ENCODE measurements around the gene TPK1. TPM values are rescaled to one million over a fixed set of nuclear protein-coding genes. Genes with fewer than 3 reads are reported as not detected.

Gene TPK1
- total and polyA plus RNA-seq, 2 of the 8 experiments (the other 6 are each of a cell fraction or from before 2014, with no cell fraction given), result 1.9 to 2.7 TPM

DNA sequence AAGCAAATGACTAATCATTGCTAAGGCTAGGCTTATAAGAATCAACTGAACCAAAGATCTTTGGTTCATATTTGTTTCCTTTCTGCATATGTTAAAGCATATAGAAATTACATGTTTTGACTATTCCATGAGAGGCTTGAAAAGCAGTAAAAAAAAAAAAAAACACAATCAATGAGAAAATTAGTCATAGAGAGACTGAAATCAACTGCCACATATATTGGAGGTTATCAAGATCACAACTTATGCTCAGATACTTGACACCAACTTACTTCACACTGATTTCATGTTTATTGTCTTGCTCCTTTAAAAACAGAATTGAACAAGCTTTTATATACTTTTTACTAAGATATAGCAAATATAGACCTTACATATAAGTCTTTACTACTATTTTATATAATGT is 161.3 kb downstream of the TPK1 start:
- H3K18ac ChIP-seq (ENCODE audit: extremely low read depth, low read length), result no peak overlapping the region
- no peak overlapping the region for H4K5ac ChIP-seq (ENCODE audit: insufficient read length, low read depth, low read length)
- H2BK120ac ChIP-seq (replicated peaks; ENCODE audit: low read depth, low read length), result no peak overlapping the region
- no peaks in the 10 kb centered on the region for H3K27me3 ChIP-seq (replicated peaks in 1 of 4; ENCODE audit: control insufficient read depth in 3 of 4, extremely low read depth in 1 of 4, insufficient read depth in 3 of 4, low read length in 3 of 4)
- H3K4ac ChIP-seq (replicated peaks; ENCODE audit: insufficient read length, low read depth, low read length), result no peak overlapping the region
- no peak overlapping the region for H2AK5ac ChIP-seq (ENCODE audit: low read depth, low read length)
- H4K8ac ChIP-seq (ENCODE audit: extremely low read depth, insufficient read depth, low read length), result no peak overlapping the region
- H2AFZ ChIP-seq (ENCODE audit: low read length), result no peak overlapping the region
- no peaks in the 10 kb centered on the region for H4K20me1 ChIP-seq (replicated peaks in 1 of 2; ENCODE audit: control insufficient read depth in 1 of 2, insufficient read depth in 2 of 2, low read length in 2 of 2)
- no peak for DNase-seq (ENCODE audit: low read depth in 1 of 2, low spot score in 2 of 2)
- H3K9ac ChIP-seq (replicated peaks in 1 of 4; ENCODE audit: extremely low read depth in 1 of 4, low read depth in 3 of 4, low read length in 3 of 4), result no peak overlapping the region
- H3K79me2 ChIP-seq (ENCODE audit: control insufficient read depth in 1 of 2, insufficient read depth in 2 of 2, low read length in 2 of 2), result no peaks in the 10 kb centered on the region
- H2BK12ac ChIP-seq (ENCODE audit: low read depth, low read length), result no peak overlapping the region
- H3K4me1 ChIP-seq (replicated peaks in 1 of 4; ENCODE audit: control insufficient read depth in 3 of 4, insufficient read depth in 4 of 4, low read length in 3 of 4), result peaks cover 0 to 6% (median 4%) of the 10 kb centered on the region in 4 experiments; a peak in 4 of 7 replicates
- no peaks in the 10 kb centered on the region for H3K9me3 ChIP-seq (ENCODE audit: insufficient read depth in 2 of 2, low read depth in 1 of 2, low read length in 1 of 2)
- no peak overlapping the region for H2BK15ac ChIP-seq (ENCODE audit: low read length)
- no peak overlapping the region for H3K14ac ChIP-seq (ENCODE audit: insufficient read length)
- no peaks in the 10 kb centered on the region for H3K36me3 ChIP-seq (ENCODE audit: control insufficient read depth in 2 of 4, insufficient read depth in 4 of 4, low read length in 3 of 4)
- H3K4me2 ChIP-seq (ENCODE audit: insufficient read depth in 1 of 2, low read depth in 2 of 2, low read length in 2 of 2), result no peak overlapping the region
- no peak overlapping the region for H4K91ac ChIP-seq (replicated peaks; ENCODE audit: insufficient read length, low read length)
- H3K56ac ChIP-seq (replicated peaks; ENCODE audit: insufficient read length, low read depth, low read length), result no peak overlapping the region
- no peaks in the 10 kb centered on the region for H3K79me1 ChIP-seq (ENCODE audit: low read depth, low read length)
- no peak overlapping the region for H3K4me3 ChIP-seq (ENCODE audit: extremely low read depth in 1 of 4, insufficient read depth in 2 of 4, low read depth in 3 of 4, low read length in 4 of 4)
- H2BK20ac ChIP-seq (ENCODE audit: low read length), result no peak overlapping the region
- POLR2A ChIA-PET (ENCODE audit: partially characterized antibody), result no interaction called here
- CTCF ChIA-PET (ENCODE audit: partially characterized antibody), result interaction anchor here (0.6 to 1.3 kb wide), 2 partner anchors 11 to 89 kb away, joined by 3 to 4 read pairs; no protein-coding TSS in a partner anchor
- no peak overlapping the region for H3K23ac ChIP-seq (ENCODE audit: insufficient read length)
- H3K23me2 ChIP-seq (ENCODE audit: low read depth, low read length), result no peaks in the 10 kb centered on the region
- H3K27ac ChIP-seq (ENCODE audit: low read depth, low read length), result no peak overlapping the region
- FAIRE-seq, result no peak
- no peak overlapping the region for H2BK5ac ChIP-seq (ENCODE audit: low read depth, low read length)
- TF ChIP-seq SP1 (IDR thresholded peaks at IDR 0.05; ENCODE audit: low read depth, low read length), result no peak
- TF ChIP-seq RNF2 (IDR thresholded peaks at IDR 0.05; ENCODE audit: borderline replicate concordance, low read depth, low read length, missing control alignments, poor library complexity, severe bottlenecking), result no peak
- TF ChIP-seq HDAC2 (IDR thresholded peaks at IDR 0.05; ENCODE audit: borderline replicate concordance in 1 of 2, low read depth in 2 of 2, low read length in 2 of 2), result no peak
- no peak for TF ChIP-seq EP300 (IDR thresholded peaks at IDR 0.05; ENCODE audit: borderline replicate concordance in 1 of 2, low read depth in 2 of 2, low read length in 2 of 2)
- no peak for TF ChIP-seq TAF1 (IDR thresholded peaks at IDR 0.05; ENCODE audit: low read depth, low read length)
- TF ChIP-seq TAF7 (optimal IDR thresholded peaks at IDR 0.05; ENCODE audit: borderline replicate concordance, low read depth, low read length), result no peak
- TF ChIP-seq SP2 (IDR thresholded peaks at IDR 0.05; ENCODE audit: low read length), result no peak
- no peak for TF ChIP-seq RBBP5 (IDR thresholded peaks at IDR 0.05; ENCODE audit: borderline replicate concordance, low read depth, low read length)
- TF ChIP-seq JUND (IDR thresholded peaks at IDR 0.05; ENCODE audit: low read length), result no peak
- no peak for TF ChIP-seq SUZ12 (IDR thresholded peaks at IDR 0.05; ENCODE audit: low read length)
- TF ChIP-seq, protein P1, sequence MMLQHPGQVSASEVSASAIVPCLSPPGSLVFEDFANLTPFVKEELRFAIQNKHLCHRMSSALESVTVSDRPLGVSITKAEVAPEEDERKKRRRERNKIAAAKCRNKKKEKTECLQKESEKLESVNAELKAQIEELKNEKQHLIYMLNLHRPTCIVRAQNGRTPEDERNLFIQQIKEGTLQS (IDR thresholded peaks at IDR 0.05; ENCODE audit: insufficient read depth, low read depth, low read length), result no peak
- TF ChIP-seq, protein P2, sequence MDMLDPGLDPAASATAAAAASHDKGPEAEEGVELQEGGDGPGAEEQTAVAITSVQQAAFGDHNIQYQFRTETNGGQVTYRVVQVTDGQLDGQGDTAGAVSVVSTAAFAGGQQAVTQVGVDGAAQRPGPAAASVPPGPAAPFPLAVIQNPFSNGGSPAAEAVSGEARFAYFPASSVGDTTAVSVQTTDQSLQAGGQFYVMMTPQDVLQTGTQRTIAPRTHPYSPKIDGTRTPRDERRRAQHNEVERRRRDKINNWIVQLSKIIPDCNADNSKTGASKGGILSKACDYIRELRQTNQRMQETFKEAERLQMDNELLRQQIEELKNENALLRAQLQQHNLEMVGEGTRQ (IDR thresholded peaks at IDR 0.05; ENCODE audit: low read length), result no peak
- TF ChIP-seq TCF12 (IDR thresholded peaks at IDR 0.05; ENCODE audit: low read depth, low read length), result no peak

Measured in H1 (cell line).